GM18858 (cell line): ENCODE measurements around the gene KRTAP2-2.
"Not testable (repeated sequence)": the region's sequence is repeated elsewhere in the genome, so short reads cannot be mapped to it uniquely, and the experiment has no call there.

ENCODE experiments used
- ATAC-seq: cut with Tn5 transposase; IDR thresholded peaks from one replicate; pipeline ENCODE4 v1.9.1; 2021; ENCODE audit not compliant: unreplicated experiment

Gene KRTAP2-2, protein sequence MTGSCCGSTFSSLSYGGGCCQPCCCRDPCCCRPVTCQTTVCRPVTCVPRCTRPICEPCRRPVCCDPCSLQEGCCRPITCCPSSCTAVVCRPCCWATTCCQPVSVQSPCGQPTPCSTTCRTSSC

DNA sequence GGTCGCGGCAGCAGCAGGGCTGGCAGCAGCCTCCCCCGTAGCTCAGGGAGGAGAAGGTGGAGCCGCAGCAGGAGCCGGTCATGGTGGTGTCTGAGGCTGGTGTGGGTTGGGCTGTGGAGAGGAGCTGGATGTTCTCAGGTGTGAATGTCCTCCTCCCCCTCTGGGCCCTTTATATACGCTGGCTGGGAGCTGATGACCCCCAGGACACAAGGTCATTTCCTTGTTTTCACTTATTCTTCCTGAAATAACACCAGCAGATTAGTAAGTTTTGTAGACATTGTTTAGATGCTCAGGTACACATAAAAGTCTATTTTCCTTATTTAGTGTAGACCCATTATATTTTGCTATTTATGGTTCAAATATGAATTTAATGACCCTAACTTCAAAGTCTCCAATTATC is at the start of gene KRTAP2-2:
Gene KRTAP2-2 (minus strand): TSS at position 101 of the 400 bp plus-strand sequence. CDS start 19 bp downstream, at position 82.
- ATAC-seq = not testable (repeated sequence)

DNA sequence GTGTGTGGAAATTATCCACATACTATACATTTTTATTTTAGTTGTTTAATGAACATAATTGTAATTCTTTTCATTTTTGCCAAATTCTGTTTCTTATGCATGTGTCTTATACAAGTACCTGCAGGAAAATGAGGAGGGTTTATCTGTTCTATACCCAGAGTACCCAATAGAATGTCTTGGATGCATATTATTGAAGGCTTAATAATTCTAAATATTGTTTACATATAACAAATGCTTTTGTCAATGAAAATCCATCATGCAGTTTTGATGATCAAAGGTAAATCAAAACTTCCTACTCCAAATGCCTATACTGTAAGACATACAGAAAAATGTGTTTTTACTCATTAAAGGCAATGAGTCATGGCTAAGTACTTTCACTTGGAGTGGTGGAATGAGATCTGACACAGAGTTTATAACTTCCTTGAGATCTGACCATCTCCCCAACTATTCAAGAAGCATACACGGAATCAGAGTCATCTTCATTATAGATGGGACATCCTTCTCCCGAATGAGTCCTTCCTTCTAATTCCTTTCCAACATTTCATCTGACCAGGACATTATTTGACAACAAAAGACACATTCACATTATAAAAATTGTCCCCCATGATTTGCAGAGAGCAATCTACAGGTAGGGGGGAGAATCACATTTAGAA is 49.5 kb upstream of the KRTAP2-2 start:
- not testable (repeated sequence) for ATAC-seq

DNA sequence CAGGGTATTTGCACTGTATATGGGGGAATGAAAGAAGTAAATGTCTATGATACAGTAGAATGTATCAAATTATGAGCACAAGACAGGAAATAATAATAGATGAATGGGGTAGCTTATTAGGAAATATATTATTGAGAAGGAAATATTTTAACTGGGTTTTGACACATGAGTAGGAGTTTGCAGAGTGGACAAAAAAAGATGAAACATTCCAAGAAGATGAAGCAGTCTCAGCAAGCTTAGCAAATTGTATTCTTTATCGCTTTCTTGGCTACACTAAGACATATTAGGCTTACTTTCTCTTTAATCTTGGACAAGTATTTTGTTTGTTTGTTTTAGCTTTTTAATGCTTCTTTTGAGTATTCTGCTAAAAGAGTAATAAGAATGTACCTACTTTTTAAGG is 48.9 kb upstream of the KRTAP2-2 start:
- ATAC-seq = no peak

DNA sequence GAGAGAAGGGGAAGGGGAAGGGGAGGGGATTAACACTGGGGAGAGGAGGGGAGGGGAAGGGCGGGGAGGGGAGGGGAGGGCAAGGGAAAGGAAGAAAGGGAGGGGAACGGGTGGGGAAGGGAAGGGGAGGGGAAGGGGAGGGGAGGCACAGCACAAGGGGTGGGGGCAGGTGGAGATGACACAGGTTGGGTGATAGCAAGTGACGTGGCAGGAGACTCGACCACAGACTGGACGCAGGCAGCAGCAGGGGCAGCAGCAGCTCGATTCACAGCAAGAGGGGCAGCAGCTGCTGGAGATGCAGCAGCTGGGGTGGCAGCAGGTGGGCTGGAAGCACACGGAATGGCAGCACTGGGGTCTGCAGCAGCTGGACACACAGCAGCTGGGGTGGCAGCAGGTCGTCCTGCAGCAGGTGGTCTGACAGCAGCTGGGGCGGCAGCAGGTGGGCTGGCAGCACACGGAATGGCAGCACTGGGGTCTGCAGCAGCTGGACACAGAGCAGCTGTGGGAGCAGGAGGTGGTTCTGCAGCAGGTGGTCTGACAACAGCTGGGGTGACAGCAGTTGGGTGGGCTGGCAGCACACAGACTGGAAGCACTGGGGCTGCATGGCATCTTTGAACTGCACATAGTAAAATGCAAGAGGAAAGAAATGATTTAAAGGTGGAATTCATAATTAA is 46.7 kb upstream of the KRTAP2-2 start, which contains the start of gene KRTAP4-16:
Gene KRTAP4-16 (minus strand): TSS at position 624 of the 674 bp plus-strand sequence. CDS start 0 bp downstream, at position 624.
- no peak for ATAC-seq

DNA sequence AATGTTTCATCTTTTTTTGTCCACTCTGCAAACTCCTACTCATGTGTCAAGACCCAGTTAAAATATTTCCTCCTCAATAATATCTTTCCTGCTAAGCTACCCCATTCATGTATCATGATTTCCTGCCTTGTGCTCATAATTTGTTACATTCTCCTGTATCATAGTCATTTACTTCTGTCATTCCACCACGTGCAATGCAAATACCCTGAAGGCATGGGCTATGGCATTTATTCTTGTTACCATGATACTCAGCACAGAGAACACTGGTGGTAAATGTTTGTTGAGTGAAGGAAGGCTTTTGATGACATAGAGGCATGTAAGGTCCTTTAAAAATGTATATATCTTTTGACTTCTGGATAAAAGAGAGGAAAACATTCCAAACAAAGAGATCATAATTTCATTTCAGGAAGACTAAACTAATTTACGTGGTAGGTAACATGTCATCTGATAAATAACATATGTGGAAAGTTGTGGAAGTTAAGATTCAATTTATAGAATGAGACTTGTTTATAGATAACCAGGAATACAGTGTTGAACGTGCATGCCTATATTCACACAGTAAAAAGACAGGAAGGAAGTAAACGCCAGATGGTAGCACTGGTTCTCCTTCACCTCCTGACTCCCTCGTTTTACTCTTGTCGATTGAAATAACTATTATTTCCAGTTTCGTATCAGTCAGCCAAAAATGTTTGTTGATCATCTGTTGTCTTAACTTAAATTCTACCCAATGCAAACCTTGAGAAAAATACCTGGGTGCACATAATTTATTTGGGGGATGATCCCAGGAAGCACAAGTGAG is 44.9 kb upstream of the KRTAP2-2 start:
- not testable (repeated sequence) for ATAC-seq

DNA sequence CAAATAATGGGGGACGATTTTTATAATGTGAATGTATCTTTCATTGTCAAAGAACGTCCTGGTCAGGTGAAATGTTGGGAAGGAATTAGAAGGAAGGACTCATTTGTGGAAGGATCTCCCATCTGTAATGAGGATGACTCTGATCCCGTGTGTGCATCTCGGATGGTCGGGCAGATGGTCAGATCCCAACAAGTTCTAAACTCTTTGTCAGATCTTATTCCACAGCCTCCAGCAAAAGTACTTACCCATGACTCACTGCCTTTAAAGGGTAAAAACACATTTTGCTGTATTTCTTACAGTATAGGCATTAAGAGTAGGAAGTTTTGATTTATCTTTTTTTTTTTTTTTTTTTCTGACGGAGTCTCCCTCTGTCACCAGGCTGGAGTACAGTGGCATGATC is 43.5 kb upstream of the KRTAP2-2 start:
- no peak for ATAC-seq

DNA sequence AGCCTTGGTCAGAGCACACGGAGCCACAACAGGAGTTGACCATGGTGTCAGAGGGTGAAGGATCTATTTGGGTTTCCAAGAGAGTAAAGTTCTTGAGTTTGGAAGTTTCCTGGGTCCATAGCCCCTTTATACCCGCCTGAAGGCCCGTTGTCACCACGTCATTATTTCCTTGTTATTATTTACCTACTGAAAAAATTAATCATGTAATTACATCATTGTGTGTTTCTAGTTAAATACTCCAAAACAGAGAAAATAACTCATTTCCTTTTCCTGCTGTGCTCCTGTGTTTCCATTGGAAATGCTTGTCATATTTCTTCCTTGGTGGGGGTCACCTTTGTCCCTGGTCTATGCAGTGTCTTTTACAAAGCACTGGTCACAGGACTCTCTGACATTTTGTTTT is 43.0 kb upstream of the KRTAP2-2 start, which contains the start of gene KRTAP4-8:
Gene KRTAP4-8 (minus strand): TSS at position 101 of the 400 bp plus-strand sequence. CDS start 58 bp downstream, at position 43.
- no peak for ATAC-seq

DNA sequence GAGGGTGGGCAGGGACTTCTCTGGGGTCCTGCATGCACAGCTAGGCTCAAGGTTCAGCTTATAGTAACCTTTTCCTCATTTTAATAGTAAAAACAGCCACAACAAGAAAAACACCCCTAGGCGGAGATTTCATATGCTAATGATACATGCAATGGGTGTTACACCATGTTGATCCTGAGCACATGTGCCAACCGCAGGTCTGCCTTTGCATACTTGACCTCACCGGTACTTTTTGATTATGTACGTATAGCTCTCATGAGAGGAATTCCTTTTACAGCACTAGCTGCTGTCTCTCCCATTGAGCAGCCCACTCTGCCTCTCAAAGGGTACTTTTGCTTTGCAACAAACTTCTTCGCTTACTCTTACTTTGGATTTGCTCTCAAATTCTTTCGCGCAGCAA is 41.0 kb upstream of the KRTAP2-2 start:
- no peak for ATAC-seq

DNA sequence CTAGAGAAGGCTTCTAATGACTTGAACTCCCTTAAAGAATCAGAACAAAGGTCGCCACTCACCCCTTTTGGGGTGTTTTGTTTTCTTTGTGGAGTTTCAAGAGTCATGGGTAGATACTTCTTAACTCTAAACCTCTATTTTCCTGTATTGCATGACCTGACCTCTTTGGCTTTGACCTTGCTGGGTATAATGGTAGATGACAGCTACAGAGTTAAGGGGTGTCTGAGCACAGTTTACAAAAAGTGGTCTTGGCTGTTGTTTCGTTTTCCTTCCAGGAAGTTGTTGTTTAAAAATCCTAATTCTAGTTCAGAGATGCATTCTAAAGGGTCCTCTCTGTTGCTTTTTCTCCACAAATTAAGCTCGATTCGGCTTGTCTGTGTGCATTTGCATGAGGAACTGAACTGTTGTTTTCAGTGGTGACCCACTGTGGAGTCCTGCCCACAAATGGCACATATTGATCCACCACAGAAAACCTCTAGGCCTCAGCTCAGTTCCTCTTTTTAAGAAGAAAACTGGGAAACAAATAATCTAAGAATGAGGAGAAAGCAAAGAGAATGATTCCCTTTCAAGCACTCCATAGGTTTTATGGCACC is 33.8 kb upstream of the KRTAP2-2 start:
- ATAC-seq = not testable (repeated sequence)

DNA sequence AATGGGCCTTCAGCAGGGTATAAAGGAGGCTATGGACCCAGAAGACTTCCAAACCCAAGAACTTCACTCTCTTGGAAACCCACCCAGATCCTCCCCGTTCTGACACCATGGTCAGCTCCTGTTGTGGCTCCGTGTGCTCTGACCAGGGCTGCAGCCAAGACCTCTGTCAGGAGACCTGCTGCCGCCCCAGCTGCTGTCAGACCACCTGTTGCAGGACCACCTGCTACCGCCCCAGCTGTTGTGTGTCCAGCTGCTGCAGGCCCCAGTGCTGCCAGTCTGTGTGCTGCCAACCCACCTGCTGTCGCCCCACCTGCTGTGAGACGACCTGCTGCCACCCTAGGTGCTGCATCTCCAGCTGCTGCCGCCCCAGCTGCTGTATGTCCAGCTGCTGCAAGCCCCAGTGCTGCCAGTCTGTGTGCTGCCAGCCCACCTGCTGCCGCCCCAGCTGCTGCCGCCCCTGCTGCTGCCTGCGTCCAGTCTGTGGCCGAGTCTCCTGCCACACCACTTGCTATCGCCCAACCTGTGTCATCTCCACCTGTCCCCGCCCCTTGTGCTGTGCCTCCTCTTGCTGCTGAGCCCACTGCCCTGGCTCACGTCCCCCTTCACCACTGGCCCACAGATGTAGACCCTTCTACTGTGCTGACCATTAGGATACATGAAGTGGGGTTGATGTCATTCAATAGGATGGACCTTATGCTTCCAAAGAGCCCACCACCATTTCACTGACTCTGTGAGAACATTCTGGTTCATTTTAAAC is 29.2 kb upstream of the KRTAP2-2 start, which contains the start of gene KRTAP4-7:
Gene KRTAP4-7 (plus strand): TSS at position 51 of the 757 bp plus-strand sequence. CDS start 57 bp downstream, at position 108.
- ATAC-seq = not testable (repeated sequence)

DNA sequence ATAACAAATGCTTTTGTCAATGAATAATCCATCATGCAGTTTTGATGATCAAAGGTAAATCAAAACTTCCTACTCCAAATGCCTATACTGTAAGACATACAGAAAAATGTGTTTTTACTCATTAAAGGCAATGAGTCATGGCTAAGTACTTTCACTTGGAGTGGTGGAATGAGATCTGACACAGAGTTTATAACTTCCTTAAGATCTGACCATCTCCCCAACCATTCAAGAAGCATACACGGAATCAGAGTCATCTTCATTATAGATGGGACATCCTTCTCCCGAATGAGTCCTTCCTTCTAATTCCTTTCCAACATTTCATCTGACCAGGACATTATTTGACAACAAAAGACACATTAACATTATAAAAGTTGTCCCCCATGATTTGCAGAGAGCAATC is 28.4 kb upstream of the KRTAP2-2 start:
- not testable (repeated sequence) for ATAC-seq

DNA sequence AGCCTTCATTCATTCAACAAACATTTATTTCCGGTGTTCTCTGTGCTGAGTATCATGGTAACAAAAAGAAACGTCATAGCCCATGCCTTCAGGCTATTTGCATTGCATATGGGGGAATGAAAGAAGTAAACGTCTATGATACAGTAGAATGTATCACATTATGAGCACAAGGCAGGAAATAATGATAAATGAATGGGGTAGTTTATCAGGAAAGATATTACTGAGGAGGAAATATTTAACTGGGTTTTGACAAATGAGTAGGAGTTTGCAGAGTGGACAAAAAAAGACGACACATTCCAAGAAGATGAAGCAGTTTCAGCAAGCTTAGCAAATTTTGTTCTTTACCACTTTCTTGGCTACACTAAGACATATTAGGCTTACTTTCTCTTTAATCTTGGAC is 27.6 kb upstream of the KRTAP2-2 start:
- no peak for ATAC-seq

DNA sequence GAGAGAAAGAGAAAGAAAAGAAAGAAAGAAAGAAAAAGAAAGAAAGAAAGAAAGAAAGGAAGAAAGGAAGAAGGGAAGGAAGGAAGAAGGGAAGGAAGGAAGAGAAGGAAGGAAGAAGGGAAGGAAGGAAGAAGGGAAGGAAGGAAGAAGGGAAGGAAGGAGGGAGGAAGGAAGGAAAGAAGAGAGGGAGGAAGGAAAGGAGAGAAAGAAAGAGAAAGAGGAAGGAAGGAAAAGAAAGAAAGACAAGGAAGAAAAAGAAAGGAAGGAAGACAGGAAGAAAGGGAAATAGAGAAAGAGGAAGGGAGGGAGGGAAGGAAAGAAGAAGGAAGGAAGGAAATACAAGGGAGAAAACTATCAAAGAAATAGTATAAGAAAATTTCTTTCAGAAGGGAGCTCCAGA is 21.8 kb upstream of the KRTAP2-2 start:
- no peak for ATAC-seq

DNA sequence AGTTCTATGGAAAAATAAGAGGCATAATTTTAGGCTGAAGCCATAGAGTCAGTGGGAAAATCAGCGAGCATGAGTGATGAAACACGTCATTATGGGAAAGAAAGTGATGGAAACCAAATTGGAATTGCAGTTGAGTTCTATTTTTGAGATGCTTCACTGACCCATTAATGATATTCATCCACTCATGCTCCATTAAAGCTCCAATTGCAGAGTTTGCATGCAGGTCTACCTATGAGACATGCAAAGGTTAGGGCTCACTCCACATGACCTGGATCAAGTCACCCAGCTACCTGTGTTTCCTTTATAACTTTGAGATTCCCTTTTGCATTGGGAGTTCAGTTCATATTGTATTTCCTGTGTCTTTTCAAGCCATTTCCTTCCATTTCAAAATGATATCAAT is 18.6 kb upstream of the KRTAP2-2 start:
- ATAC-seq = no peak

DNA sequence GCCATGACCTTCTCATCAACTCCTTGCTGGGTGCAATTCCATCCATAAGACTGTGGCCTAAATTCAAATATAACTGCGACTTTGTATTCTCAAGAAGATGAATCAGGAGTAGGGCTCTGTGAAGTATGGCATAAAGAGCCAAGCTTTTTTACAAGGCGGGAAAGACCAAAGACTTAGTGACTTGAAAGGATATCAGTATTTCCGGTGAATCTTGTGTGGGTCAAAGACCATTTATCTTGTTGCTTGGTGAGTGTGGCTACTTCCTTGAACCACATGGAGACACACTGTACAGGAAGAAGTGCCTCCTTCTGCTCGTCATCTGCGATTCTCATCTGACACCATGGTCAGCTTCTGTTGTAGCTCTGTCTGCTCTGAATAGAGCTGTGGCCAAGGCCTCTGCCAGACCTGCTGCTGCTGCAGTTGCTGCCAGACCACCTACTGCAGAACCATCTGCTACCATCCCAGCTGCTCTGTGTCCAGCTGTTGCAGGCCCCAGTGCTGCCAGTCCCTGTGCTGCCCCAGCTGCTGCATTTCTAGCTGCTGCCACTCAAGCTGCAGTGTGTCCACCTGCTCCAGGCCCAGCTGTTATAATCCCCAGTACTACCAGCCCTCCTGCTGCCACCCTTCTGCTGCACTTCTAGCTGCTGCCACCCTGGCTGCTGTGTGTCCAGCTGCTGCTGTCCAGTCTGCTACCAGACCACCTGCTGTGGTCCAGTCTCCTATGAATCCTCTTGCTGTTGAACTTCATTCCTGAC is 16.8 kb upstream of the KRTAP2-2 start:
- no peak for ATAC-seq

DNA sequence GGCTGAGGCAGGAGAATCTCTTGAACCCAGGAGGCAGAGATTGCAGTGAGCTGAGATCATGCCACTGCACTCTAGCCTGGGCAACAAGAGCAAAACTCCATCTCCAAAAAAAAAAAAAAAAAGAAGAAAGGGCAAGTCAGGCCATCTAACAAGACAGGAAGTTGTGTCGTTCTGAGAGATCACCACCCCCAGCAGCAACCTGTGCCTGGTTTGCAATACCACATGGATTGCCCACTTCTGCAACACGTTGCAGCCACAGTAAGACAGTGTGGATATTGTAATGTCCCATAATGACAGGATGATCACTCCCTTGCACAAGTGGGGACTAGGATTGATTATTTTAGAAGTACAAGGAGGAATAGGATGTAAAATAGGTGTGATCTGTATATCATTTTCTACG is 14.0 kb upstream of the KRTAP2-2 start:
- no peak for ATAC-seq

DNA sequence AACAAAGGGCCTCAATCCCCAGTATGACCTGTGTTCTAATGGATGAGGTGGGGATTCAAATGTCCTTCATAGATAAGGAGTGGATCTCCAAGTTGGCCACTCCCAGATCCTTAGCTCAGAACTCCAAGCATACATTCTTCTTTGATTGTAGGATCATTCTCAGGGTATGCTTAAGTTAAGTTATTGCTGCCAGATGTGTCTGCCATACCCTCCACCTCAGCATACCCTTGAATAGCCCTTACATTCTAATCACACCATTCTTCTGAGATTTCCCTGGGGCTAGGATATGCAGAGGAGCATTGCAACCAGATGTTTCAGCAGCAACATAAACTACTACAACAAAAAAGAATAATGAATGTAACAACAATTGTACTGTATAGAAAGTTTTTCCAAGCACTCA is 12.3 kb upstream of the KRTAP2-2 start:
- ATAC-seq = no peak

DNA sequence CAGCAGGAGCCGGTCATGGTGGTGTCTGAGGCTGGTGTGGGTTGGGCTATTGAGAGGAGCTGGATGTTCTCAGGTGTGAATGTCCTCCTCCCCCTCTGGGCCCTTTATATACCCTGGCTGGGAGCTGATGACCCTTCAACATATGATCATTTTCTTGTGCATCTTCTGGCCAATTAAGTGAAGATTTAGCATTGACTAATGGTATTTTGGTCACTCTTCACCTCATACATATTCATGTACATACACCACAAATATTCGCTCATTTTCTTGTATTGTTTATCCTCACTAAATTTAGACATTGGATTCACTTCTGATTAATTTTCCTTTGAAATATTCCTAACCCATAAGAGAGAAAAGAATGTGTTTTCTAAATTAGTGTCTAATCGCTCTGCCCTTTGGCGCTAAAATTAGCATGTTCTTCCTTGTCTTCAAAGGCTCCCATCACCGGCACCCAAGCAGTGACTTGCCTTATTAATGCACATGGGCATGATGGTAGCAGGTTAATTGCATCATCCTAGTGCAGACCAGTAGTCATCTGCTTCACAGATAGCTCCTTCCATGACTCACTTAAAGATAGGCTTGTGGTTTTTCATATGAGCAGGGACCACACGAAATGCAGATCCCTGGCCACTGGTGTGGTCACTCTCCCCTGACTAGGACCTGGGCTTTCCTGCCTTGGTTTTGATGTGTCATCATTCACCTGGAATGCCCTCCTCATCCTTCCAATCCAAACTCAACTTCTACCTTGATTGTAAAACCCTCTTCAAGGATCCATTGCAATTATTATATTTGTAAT is 11.0 kb upstream of the KRTAP2-2 start, which contains the start of gene KRTAP2-4:
Gene KRTAP2-4 (minus strand): TSS at position 51 of the 796 bp plus-strand sequence. CDS start 34 bp downstream, at position 17.
- ATAC-seq = no peak
